GM06990 (cell line): ENCODE data around the gene GJC2.

Source experiments
- DNase-seq: peaks from one replicate; pipeline ENCODE4 v3.0.0-alpha.2; 2011; ENCODE audit not compliant: insufficient read length; ENCODE audit errors: extremely low read depth
- H3K27me3 ChIP-seq: replicated peaks from 2 replicates; pipeline ENCODE4 v1.6.0; 2011; ENCODE audit warnings: low read length; ENCODE audit not compliant: control insufficient read depth, insufficient read depth
- H3K36me3 ChIP-seq: 2 replicates; pipeline ENCODE4 v1.5.1; 2011; ENCODE audit warnings: low read length; ENCODE audit not compliant: control insufficient read depth, insufficient read depth
- H3K4me3 ChIP-seq: replicated peaks from 2 replicates; pipeline ENCODE4 v1.5.1; 2011; ENCODE audit warnings: low read depth, mild to moderate bottlenecking, control low read depth, low read length
- CTCF ChIP-seq: IDR thresholded peaks from 2 replicates; pipeline ENCODE4 v1.5.1; 2011; ENCODE audit warnings: low read length, control low read depth, mild to moderate bottlenecking, inconsistent platforms; ENCODE audit not compliant: insufficient read depth, poor library complexity, severe bottlenecking

GJC2 gene

GRCh38 chr1:228144993-228145343 lies 4.8 kb upstream of the GJC2 start:
- Histone ChIP-seq H3K4me3 (no peak overlapping the region), H3K36me3 (peaks cover 32% of the 10 kb centered on the region), H3K27me3 (no peaks in the 10 kb centered on the region)
- DNase-seq, result no peak
- TF ChIP-seq CTCF, result no peak

DNA sequence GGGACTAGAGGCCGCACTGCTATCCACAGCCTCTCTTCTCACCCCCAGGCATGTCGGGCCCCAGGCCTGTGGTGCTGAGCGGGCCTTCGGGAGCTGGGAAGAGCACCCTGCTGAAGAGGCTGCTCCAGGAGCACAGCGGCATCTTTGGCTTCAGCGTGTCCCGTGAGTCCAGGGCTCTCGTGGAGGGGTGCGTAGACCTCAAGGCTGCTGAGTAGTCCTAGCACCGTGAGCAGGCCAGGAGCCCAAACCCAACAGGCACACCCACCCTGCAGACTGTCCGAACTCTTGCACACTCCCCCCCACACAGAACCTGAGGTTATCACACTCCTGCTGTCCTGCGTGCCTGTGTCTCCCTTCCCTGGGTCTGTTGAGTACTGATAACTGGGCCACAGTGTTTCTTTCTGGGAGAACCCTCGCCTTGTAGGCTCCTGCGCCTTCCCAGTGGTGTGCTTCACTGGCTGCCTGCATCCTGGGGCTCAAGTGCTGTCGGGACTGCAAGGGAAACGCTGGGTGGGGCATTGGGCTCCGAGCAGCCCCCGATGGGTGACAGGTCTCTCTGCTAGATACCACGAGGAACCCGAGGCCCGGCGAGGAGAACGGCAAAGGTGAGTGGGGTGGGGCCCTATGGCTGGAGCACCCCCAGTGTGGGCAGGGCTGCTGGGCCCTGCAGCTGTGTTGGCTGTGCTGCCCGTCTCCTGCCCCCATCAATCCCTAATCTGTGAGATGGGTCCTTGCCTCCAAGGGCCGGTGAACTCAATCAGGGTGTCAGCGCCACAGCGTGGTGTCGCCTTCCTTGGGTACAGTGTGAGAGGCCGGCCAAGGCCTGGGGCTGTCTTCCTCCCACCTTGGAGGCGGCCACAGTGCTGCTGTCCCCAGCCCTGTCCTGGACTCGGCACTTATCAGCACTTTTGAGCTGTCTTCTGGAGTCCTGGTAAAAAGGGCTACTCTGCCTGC lies 4.0 kb upstream of the GJC2 start:
- DNase-seq, result no peak
- H3K36me3 ChIP-seq, result peaks cover 32% of the 10 kb centered on the region
- H3K27me3 ChIP-seq, result no peaks in the 10 kb centered on the region
- TF ChIP-seq CTCF, result no peak
- H3K4me3 ChIP-seq, result no peak overlapping the region

GRCh38 chr1:228146417-228147150 lies 3.1 kb upstream of the GJC2 start:
- Histone ChIP-seq H3K4me3 (no peak overlapping the region), H3K36me3 (peaks cover 32% of the 10 kb centered on the region), H3K27me3 (no peaks in the 10 kb centered on the region)
- no peak for DNase-seq
- TF ChIP-seq CTCF, result no peak

GRCh38 chr1:228147151-228147693 lies 2.5 kb upstream of the GJC2 start:
- peaks cover 31% of the 10 kb centered on the region for H3K36me3 ChIP-seq
- H3K4me3 ChIP-seq, result no peak overlapping the region
- no peak for DNase-seq
- H3K27me3 ChIP-seq, result no peaks in the 10 kb centered on the region
- no peak for TF ChIP-seq CTCF

DNA sequence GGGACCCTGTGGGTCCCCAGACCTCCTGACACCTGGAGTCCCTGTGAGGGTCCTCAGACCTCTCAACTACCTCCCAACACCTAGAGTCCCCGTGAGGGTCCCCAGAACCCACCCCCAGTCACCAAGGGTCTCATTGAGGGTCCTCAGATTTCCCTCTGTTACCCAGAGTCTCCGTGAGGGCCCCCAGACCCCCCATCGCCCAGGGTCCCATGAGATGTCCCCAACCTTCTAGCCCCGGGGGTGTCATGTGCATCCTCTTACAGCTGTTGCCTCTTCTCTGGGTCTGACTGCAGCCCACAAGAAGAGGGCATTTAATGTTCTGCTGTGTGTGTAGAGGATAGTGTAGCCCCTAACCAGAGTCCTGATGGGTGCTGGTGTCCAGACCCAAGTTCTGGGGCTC lies 2.0 kb upstream of the GJC2 start:
- no peak for DNase-seq
- TF ChIP-seq CTCF, result no peak
- peaks cover 31% of the 10 kb centered on the region for H3K36me3 ChIP-seq
- H3K4me3 ChIP-seq, result no peak overlapping the region
- H3K27me3 ChIP-seq, result no peaks in the 10 kb centered on the region
